ENCODE results near the gene CHTOP. TPM values are rescaled to one million over a fixed set of nuclear protein-coding genes. Genes with fewer than 3 reads are reported as not detected.

CHTOP gene
- polyA plus RNA-seq, 1 experiment = 36.8 TPM

DNA sequence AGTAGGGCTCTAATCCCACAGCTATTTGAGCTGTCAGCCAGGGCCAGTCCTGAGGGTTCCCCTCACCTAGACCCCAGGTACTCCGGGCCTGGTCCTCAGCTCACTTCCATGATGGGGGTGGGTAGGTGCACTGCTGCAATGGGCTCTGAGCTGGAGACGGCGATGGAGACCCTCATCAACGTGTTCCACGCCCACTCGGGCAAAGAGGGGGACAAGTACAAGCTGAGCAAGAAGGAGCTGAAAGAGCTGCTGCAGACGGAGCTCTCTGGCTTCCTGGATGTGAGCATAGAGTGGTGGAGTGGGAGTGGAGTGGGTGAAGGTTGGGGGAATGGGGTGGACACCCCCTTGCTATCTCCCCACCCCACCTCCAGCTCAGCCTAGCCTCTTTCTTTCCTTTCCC, 3.5 kb upstream of the CHTOP start:
- CTCF ChIA-PET = interaction anchor here (0.5 to 9.0 kb wide), 4 partner anchors 14 to 58 kb away, joined by 3 to 148 read pairs (median 24); partner anchors contain the start of genes S100A14 and S100A16
- TF ChIP-seq, protein P1, sequence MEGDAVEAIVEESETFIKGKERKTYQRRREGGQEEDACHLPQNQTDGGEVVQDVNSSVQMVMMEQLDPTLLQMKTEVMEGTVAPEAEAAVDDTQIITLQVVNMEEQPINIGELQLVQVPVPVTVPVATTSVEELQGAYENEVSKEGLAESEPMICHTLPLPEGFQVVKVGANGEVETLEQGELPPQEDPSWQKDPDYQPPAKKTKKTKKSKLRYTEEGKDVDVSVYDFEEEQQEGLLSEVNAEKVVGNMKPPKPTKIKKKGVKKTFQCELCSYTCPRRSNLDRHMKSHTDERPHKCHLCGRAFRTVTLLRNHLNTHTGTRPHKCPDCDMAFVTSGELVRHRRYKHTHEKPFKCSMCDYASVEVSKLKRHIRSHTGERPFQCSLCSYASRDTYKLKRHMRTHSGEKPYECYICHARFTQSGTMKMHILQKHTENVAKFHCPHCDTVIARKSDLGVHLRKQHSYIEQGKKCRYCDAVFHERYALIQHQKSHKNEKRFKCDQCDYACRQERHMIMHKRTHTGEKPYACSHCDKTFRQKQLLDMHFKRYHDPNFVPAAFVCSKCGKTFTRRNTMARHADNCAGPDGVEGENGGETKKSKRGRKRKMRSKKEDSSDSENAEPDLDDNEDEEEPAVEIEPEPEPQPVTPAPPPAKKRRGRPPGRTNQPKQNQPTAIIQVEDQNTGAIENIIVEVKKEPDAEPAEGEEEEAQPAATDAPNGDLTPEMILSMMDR (IDR thresholded peaks at IDR 0.05; ENCODE audit: insufficient read depth, low read depth, low read length) = no peak
- H3K4me3 ChIP-seq (ENCODE audit: low read depth, low read length) = no peak overlapping the region
- DNase-seq (ENCODE audit: low read depth) = no peak
- POLR2A ChIA-PET = interaction anchor here (0.5 kb wide), 1 partner anchor 97 kb away, joined by 13 read pairs; the partner anchor contains the start of gene INTS3
- H3K27me3 ChIP-seq (ENCODE audit: control insufficient read depth, insufficient read depth, low read length) = no peaks in the 10 kb centered on the region
- H3K36me3 ChIP-seq (ENCODE audit: control insufficient read depth, insufficient read depth, low read length) = no peaks in the 10 kb centered on the region; the same call in 1 of the 2 replicates

DNA sequence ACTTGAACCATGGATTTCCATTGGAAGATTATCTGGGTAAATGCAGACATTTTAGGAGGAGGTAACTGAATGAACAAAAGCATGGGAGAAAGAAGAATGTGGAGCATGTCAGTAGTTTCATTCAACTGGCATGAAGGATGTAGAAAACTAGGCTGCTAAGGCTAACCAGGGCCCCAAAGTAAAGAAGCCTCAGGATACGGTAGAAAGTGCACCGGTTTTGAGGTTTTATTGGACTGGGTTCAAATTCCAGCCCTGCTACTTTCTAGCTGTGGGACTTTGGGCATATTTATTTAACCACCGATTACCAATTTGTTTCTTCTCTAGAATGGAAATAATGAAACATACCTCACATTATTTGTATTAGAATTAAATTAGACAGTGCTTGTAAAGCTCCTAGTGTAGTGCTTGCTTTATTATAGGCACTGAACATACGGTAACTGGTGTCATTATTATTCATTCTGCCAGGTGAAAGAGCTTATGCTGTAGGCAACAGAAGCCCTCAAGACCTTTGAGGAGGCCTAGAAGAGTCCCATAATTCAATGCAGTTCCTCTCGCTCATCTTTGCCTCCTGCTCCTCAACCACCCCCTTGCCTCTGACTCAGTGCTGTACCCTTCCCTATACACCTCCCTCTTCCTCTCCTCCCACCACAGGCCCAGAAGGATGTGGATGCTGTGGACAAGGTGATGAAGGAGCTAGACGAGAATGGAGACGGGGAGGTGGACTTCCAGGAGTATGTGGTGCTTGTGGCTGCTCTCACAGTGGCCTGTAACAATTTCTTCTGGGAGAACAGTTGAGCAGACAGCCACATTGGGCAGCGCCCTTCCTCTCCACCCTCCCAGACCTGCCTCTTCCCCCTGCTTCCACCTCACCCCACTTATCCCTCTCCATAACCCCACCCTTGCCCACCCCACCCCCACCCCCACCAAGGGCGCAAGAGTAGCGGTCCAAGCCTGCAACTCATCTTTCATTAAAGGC, 2.5 kb upstream of the CHTOP start:
- TF ChIP-seq, protein P1 (IDR thresholded peaks at IDR 0.05; ENCODE audit: insufficient read depth, low read depth, low read length) = no peak
- DNase-seq (ENCODE audit: low read depth) = no peak
- Histone ChIP-seq H3K4me3 (ENCODE audit: low read depth, low read length) (no peak overlapping the region), H3K36me3 (ENCODE audit: control insufficient read depth, insufficient read depth, low read length) (peaks cover under 1% of the 10 kb centered on the region), H3K27me3 (ENCODE audit: control insufficient read depth, insufficient read depth, low read length) (no peaks in the 10 kb centered on the region)
- ChIA-PET CTCF (interaction anchor here (0.5 to 9.0 kb wide), 4 partner anchors 16 to 134 kb away, joined by 3 to 148 read pairs (median 3); partner anchors contain the start of genes NPR1, S100A14 and S100A16), POLR2A (interaction anchor here (0.5 kb wide), 1 partner anchor 97 kb away, joined by 13 read pairs; the partner anchor contains the start of gene INTS3)

DNA sequence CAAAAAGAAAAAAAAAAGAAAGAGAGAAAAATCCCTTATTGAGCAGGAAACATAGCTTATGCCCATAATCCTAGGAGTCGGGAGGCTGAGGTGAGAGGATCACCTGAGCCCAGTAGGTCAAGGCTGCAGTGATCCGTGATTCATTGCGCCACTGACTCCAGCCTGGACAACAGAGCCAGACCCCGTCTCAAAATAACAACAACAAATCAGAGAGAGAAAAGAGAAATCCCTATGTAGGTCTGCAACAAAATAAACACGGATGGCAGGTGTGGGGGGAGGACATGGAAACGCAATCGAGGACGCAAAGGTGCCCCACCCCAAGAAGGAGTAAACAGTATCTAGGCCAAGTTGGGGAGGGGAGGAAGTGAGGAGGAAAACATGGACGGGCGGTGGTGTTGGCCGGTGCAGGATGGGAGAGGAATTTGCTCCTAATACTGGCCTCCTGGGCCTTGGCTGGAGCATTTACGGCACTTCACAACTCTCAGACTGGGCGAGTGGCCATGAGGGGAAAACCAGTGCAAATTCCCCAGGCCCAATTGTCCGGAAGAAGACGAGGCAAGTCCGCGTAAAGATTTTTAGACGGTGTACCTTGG, 609 bp upstream of the CHTOP start:
- DNase-seq (ENCODE audit: low read depth) = no peak
- peaks cover 11% of the 10 kb centered on the region for H3K36me3 ChIP-seq (ENCODE audit: control insufficient read depth, insufficient read depth, low read length)
- H3K4me3 ChIP-seq (ENCODE audit: low read depth, low read length) = peak overlapping the region; percentile 10; the same call in 1 of the 2 replicates
- no peaks in the 10 kb centered on the region for H3K27me3 ChIP-seq (ENCODE audit: control insufficient read depth, insufficient read depth, low read length)
- ChIA-PET CTCF (interaction anchor here (0.5 to 2.0 kb wide), 8 partner anchors 10 to 123 kb away, joined by 3 to 17 read pairs (median 5); partner anchors contain the start of gene S100A14), POLR2A (interaction anchor here (0.6 to 1.5 kb wide), 4 partner anchors 19 to 100 kb away, joined by 3 to 8 read pairs (median 5); partner anchors contain the start of genes S100A16 and S100A6)
- TF ChIP-seq, protein P1 (IDR thresholded peaks at IDR 0.05; ENCODE audit: insufficient read depth, low read depth, low read length) = no peak

DNA sequence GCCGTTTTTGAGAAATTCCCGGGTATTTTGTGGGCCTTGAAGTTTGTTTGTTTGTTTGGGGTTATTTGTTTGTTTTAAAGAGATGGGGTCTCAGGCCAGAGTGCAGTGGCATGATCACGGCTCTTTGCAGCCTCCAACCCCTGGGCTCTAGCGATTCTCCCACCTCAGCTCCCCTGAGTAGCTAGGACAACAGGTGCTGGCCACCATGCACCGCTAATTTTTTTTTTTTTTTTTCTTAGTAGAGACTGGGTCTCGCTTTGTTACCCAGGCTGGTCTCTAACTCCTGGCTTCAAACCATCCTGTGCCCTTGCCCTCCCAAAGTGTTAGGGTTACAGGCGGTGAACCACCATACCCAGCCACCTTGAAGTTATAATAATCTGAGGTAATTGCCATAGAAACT, 2.0 kb downstream of the CHTOP start:
- DNase-seq (ENCODE audit: low read depth) = no peak
- ChIA-PET CTCF (interaction anchor here (0.6 to 1.4 kb wide), 3 partner anchors 15 to 284 kb away, joined by 3 to 4 read pairs (median 3); no protein-coding TSS in a partner anchor), POLR2A (interaction anchor here (0.5 kb wide), 1 partner anchor 36 kb away, joined by 5 read pairs; no protein-coding TSS in a partner anchor)
- no peaks in the 10 kb centered on the region for H3K27me3 ChIP-seq (ENCODE audit: control insufficient read depth, insufficient read depth, low read length)
- H3K36me3 ChIP-seq (ENCODE audit: control insufficient read depth, insufficient read depth, low read length) = peaks cover 16% of the 10 kb centered on the region
- no peak overlapping the region for H3K4me3 ChIP-seq (ENCODE audit: low read depth, low read length)
- TF ChIP-seq, protein P1 (IDR thresholded peaks at IDR 0.05; ENCODE audit: insufficient read depth, low read depth, low read length) = no peak

Data from BJ (cell line).